AG04449 (cell line): Measurements from ENCODE around the gene FRK.
"Not testable (repeated sequence)": the region's sequence is repeated elsewhere in the genome, so short reads cannot be mapped to it uniquely, and the experiment has no call there.

Source experiments
- CTCF ChIA-PET: fragments of 350-600 bp; formaldehyde crosslinking; extraction: SDS; loops from one replicate; lab custom pipeline; 2021; ENCODE audit warnings: antibody characterized with exemption; lab: Yijun Ruan, JAX
- POLR2A ChIA-PET: fragments of 400-600, 350-600 bp; formaldehyde crosslinking; extraction: SDS; loops from one replicate; lab custom pipeline; 2020; ENCODE audit warnings: antibody characterized with exemption, inconsistent platforms; lab: Yijun Ruan, JAX
- DNase-seq: peaks from one replicate; pipeline ENCODE4 v3.0.0-alpha.2; 2010; ENCODE audit warnings: low read depth, low spot score
- H3K4me3 ChIP-seq: 2 replicates; pipeline ENCODE4 v1.5.1; 2011; ENCODE audit warnings: low read depth, mild to moderate bottlenecking, control low read depth, low read length
- CTCF ChIP-seq: IDR thresholded peaks from one replicate; pipeline ENCODE4 v1.5.1; 2011; ENCODE audit warnings: mild to moderate bottlenecking, moderate library complexity, low read length, control low read depth, inconsistent platforms; ENCODE audit not compliant: insufficient read depth; ENCODE audit errors: missing control alignments

The FRK gene

GRCh38 chr6:115947966-115948541 lies 112.6 kb downstream of the FRK start:
- H3K4me3 ChIP-seq: no peak overlapping the region
- ChIA-PET CTCF (no interaction called here), POLR2A (no interaction called here)
- no peak for TF ChIP-seq CTCF
- no peak for DNase-seq

GRCh38 chr6:115945812-115946211 lies 114.9 kb downstream of the FRK start:
- no peak for DNase-seq
- ChIA-PET POLR2A (no interaction called here), CTCF (no interaction called here)
- no peak overlapping the region for H3K4me3 ChIP-seq
- TF ChIP-seq CTCF: no peak

GRCh38 chr6:115945306-115945705 lies 115.4 kb downstream of the FRK start:
- ChIA-PET POLR2A (no interaction called here), CTCF (no interaction called here)
- TF ChIP-seq CTCF: no peak
- no peak for DNase-seq
- no peak overlapping the region for H3K4me3 ChIP-seq

GRCh38 chr6:115944829-115945228 lies 115.9 kb downstream of the FRK start:
- CTCF ChIA-PET, POLR2A ChIA-PET, H3K4me3 ChIP-seq, DNase-seq: not testable (repeated sequence)

- H3K4me3 ChIP-seq, CTCF ChIA-PET, DNase-seq, POLR2A ChIA-PET: not testable (repeated sequence)
Observed at GRCh38 chr6:115937502-115937901, 123.2 kb downstream of the FRK start.

GRCh38 chr6:115935361-115935760 lies 125.3 kb downstream of the FRK start:
- no peak for TF ChIP-seq CTCF
- no peak for DNase-seq
- CTCF ChIA-PET: no interaction called here
- POLR2A ChIA-PET: no interaction called here
- H3K4me3 ChIP-seq: no peak overlapping the region

GRCh38 chr6:115934829-115935228 lies 125.9 kb downstream of the FRK start:
- H3K4me3 ChIP-seq: no peak overlapping the region
- CTCF ChIA-PET: no interaction called here

More at GRCh38 chr6:115934829-115935228, 125.9 kb downstream of the FRK start:
- DNase-seq: no peak
- TF ChIP-seq CTCF: no peak
- POLR2A ChIA-PET: no interaction called here
